Testis (tissue), 3 donors: Measurements from ENCODE around the gene RAET1G. TPM values are rescaled to one million over a fixed set of nuclear protein-coding genes. Genes with fewer than 3 reads are reported as not detected.

ENCODE experiments used
- DNase-seq: peaks from one replicate; pipeline ENCODE4 v3.0.0-alpha.2; 2019
- H3K27ac ChIP-seq, 2 donors: fragments of 200-600 bp; sonication (generic); one replicate each; pipeline ENCODE4 v1.5.1; 2019
- H3K27me3 ChIP-seq: fragments of 200-600 bp; sonication (generic); one replicate; pipeline ENCODE4 v1.5.1; 2019
- H3K36me3 ChIP-seq: fragments of 200-600 bp; sonication (generic); one replicate; pipeline ENCODE4 v1.5.1; 2017; ENCODE audit warnings: low read depth; ENCODE audit errors: missing control alignments
- H3K4me1 ChIP-seq: fragments of 200-600 bp; sonication (generic); one replicate; pipeline ENCODE4 v1.5.1; 2019
- H3K4me3 ChIP-seq, 2 donors: fragments of 200-600 bp; sonication (generic); one replicate each; pipeline ENCODE4 v1.5.1; 2017 to 2019
- H3K9me3 ChIP-seq: fragments of 200-600 bp; sonication (generic); one replicate; pipeline ENCODE4 v1.5.1; 2017
- CTCF ChIP-seq, 3 experiments: fragments of 450-650 bp in 2 of 3; fragments of 200-600 bp in 1 of 3; sonication (generic) in 1 of 3; IDR thresholded peaks; one replicate each; pipeline ENCODE4 v1.5.1; 2016 to 2019; ENCODE audit warnings: antibody characterized with exemption in 3 of 3, mild to moderate bottlenecking in 2 of 3, moderate library complexity in 1 of 3
- POLR2A ChIP-seq: fragments of 450-650 bp; IDR thresholded peaks from one replicate; pipeline ENCODE4 v1.6.1; 2017; ENCODE audit warnings: antibody characterized with exemption, mild to moderate bottlenecking, moderate library complexity
- WGBS, 2 donors: methylation state at CpG; one replicate each; pipeline ENCODE4 v1.1.5; 2018; 5-methylcytosine and 5-hydroxymethylcytosine counted together
- intact Hi-C: fragments of 100-400 bp; cut with DNase I; formaldehyde crosslinking; loops from one replicate; pipeline ENCODE4 v1.15.1; 2023; ENCODE audit warnings: low total_unique reads
- polyA plus RNA-seq: library from polyadenylated mRNA; stranded (reverse); fragments of 350-450 nt; fragmentation: Illumina TruSeq; extraction: RNeasy Lipid Tissue Mini Kit (QIAGEN cat#74804); gene quantifications from one replicate; pipeline ENCODE4 v1.2.3, GENCODE V29; 2014; ENCODE audit warnings: low read depth, low replicate concordance; ENCODE audit not compliant: insufficient read depth
- total RNA-seq, 2 donors: library from RNA; depleted of rRNA; stranded (reverse); fragments of >200 nt; gene quantifications; one replicate each; pipeline ENCODE4 v1.2.3, GENCODE V29; 2016

Gene RAET1G
- total and polyA plus RNA-seq, 3 donors from 2014 or later, result 0.30 TPM; not detected in 2

DNA sequence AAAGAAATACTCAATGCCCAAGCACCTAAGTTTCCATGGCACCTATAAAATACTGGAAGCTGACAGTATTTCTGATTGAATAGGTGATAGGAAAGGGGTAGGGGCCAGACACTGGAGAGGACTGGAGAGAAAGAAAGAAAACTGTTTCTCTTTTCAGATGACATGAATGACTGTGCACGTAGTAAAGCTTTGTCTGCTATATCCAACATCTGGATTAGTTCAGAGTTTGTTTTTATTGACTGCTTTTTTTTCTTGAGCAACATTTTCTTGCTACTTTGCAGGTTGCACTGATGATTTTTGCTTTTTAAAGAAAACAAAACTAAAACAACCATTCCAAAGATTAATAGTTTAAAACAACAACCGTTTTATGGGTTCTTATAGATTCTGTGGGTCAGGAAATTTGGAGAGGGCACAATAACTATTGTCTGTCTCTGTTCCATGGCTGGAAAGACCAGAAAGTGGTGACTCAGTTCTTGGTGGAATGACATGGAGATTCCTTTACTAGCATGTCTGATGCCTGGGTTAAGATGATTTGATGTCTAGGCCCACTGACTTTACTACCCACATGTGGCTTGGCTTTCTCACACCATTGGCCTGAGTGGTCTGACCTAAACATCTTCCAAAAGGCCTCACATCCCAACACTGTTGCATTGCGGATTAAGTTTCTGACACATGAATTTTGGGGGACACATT lies 46.5 kb downstream of the RAET1G start:
- no peak overlapping the region for H3K27ac ChIP-seq
- H3K4me1 ChIP-seq, result no peaks in the 10 kb centered on the region
- no peaks in the 10 kb centered on the region for H3K36me3 ChIP-seq
- intact Hi-C loops, result no loop called here
- no peak for DNase-seq
- H3K9me3 ChIP-seq, result no peaks in the 10 kb centered on the region
- 86 to 88% methylated on average over 3 of the region's 3 CpGs for WGBS, 2 donors
- no peak overlapping the region for H3K4me3 ChIP-seq
- H3K27me3 ChIP-seq, result no peaks in the 10 kb centered on the region
- TF ChIP-seq CTCF (IDR thresholded peaks at IDR 0.05) (no peak), POLR2A (no peak)

- Histone ChIP-seq H3K4me1 (no peaks in the 10 kb centered on the region), H3K27me3 (no peaks in the 10 kb centered on the region), H3K4me3 (no peak overlapping the region), H3K36me3 (no peaks in the 10 kb centered on the region), H3K9me3 (no peaks in the 10 kb centered on the region), H3K27ac (no peak overlapping the region)
- 77 to 82% methylated on average over 1 of the region's 1 CpG for WGBS, 2 donors
- TF ChIP-seq POLR2A (no peak), CTCF (IDR thresholded peaks at IDR 0.05) (no peak)
- DNase-seq, result no peak
- intact Hi-C loops, result no loop called here
Measured at GRCh38 chr6:149872233-149872632, 50.7 kb downstream of the RAET1G start.

DNA sequence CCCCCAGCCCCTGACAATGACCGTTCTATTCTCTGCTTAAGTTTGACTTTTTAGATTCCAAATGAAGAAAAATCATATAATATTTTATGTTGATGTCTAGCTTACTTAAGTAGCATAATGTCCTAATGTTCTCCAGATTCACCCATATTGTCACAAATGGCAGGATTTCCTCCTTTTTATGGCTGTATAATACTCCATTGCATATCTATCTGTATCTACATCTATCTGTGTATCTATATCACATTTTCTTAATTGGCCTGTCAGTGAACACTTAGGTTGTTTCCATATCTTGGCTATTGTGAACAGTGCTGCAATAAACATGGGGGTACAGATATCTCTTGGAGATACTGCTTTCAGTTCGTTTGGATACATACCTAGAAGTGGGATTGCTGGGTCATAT lies 51.7 kb downstream of the RAET1G start:
- Histone ChIP-seq H3K4me3 (no peak overlapping the region), H3K36me3 (no peaks in the 10 kb centered on the region), H3K27ac (no peak overlapping the region), H3K9me3 (no peaks in the 10 kb centered on the region), H3K27me3 (no peaks in the 10 kb centered on the region), H3K4me1 (no peaks in the 10 kb centered on the region)
- no peak for DNase-seq
- TF ChIP-seq POLR2A (no peak), CTCF (IDR thresholded peaks at IDR 0.05) (no peak)
- WGBS, 2 donors, result 83 to 92% methylated on average over 2 of the region's 2 CpGs
- intact Hi-C loops, result no loop called here

GRCh38 chr6:149869275-149869892 lies 53.5 kb downstream of the RAET1G start:
- Histone ChIP-seq H3K27me3 (no peaks in the 10 kb centered on the region), H3K27ac (no peak overlapping the region), H3K36me3 (no peaks in the 10 kb centered on the region), H3K4me1 (peaks cover 5% of the 10 kb centered on the region), H3K9me3 (no peaks in the 10 kb centered on the region), H3K4me3 (no peak overlapping the region)
- no peak for DNase-seq
- no peak for TF ChIP-seq POLR2A
- TF ChIP-seq CTCF (IDR thresholded peaks at IDR 0.05), result no peak
- WGBS, 2 donors, result 72 to 81% methylated on average over 10 of the region's 10 CpGs
- intact Hi-C loops, result no loop called here
